ENCODE data around the gene RPL13A. TPM values are rescaled to one million over a fixed set of nuclear protein-coding genes. Genes with fewer than 3 reads are reported as not detected.
"Not testable (repeated sequence)": the region's sequence is repeated elsewhere in the genome, so short reads cannot be mapped to it uniquely, and the experiment has no call there.

Gene RPL13A
- total RNA-seq, 2 experiments from 2014 or later: 1,992 to 2,019 TPM

- ATAC-seq; H3K9me3 Mint-ChIP-seq (ENCODE audit: insufficient read depth); POLR2A ChIA-PET; DNase-seq: not testable (repeated sequence)
- peaks cover 28% of the 10 kb centered on the region for H3K36me3 Mint-ChIP-seq (ENCODE audit: low read depth)
- peak overlapping the region; percentile 78 for H3K4me3 Mint-ChIP-seq
- H3K27ac Mint-ChIP-seq: peak overlapping the region; percentile 84
- H3K4me1 Mint-ChIP-seq (ENCODE audit: low read depth): peaks cover 64% of the 10 kb centered on the region
- CTCF ChIA-PET: interaction anchor here (0.6 to 4.4 kb wide), 7 partner anchors 9 to 176 kb away, joined by 3 to 40 read pairs (median 5); partner anchors contain the start of genes ALDH16A1 and FLT3LG
- H3K27me3 Mint-ChIP-seq (ENCODE audit: low read depth): peaks cover 33% of the 10 kb centered on the region
These were observed 43.2 kb upstream of the RPL13A start for GRCh38 chr19:49444100-49444700.

GRCh38 chr19:49445997-49446396 is 41.4 kb upstream of the RPL13A start:
- no peaks in the 10 kb centered on the region for H3K9me3 Mint-ChIP-seq (ENCODE audit: insufficient read depth)
- CTCF ChIA-PET: interaction anchor here (1.3 to 3.8 kb wide), 4 partner anchors 23 to 55 kb away, joined by 3 to 13 read pairs (median 6); partner anchors contain the start of gene FLT3LG
- no peak overlapping the region for H3K27ac Mint-ChIP-seq
- peaks cover 15% of the 10 kb centered on the region for H3K27me3 Mint-ChIP-seq (ENCODE audit: low read depth)
- no peak overlapping the region for H3K4me3 Mint-ChIP-seq
- H3K4me1 Mint-ChIP-seq (ENCODE audit: low read depth): peaks cover 76% of the 10 kb centered on the region
- no peak for ATAC-seq
- peaks cover 42% of the 10 kb centered on the region for H3K36me3 Mint-ChIP-seq (ENCODE audit: low read depth)
- POLR2A ChIA-PET: interaction anchor here (0.6 kb wide), 1 partner anchor 174 kb away, joined by 3 read pairs; no protein-coding TSS in a partner anchor
- DNase-seq: no peak

GRCh38 chr19:49447485-49448431 is 39.6 kb upstream of the RPL13A start:
- Mint-ChIP-seq H3K27me3 (ENCODE audit: low read depth) (peaks cover under 1% of the 10 kb centered on the region), H3K4me1 (ENCODE audit: low read depth) (peaks cover 70% of the 10 kb centered on the region), H3K27ac (no peak overlapping the region), H3K9me3 (ENCODE audit: insufficient read depth) (no peaks in the 10 kb centered on the region), H3K36me3 (ENCODE audit: low read depth) (peaks cover 50% of the 10 kb centered on the region), H3K4me3 (no peak overlapping the region)
- POLR2A ChIA-PET: interaction anchor here (0.8 to 1.9 kb wide), 2 partner anchors 23 to 29 kb away, joined by 3 to 5 read pairs; no protein-coding TSS in a partner anchor
- ATAC-seq (no peak), DNase-seq (no peak)
- CTCF ChIA-PET: interaction anchor here (1.1 to 3.8 kb wide), 2 partner anchors 28 to 57 kb away, joined by 3 to 13 read pairs; no protein-coding TSS in a partner anchor

GRCh38 chr19:49448432-49448786 is 39.0 kb upstream of the RPL13A start:
- CTCF ChIA-PET: interaction anchor here (1.1 to 3.8 kb wide), 2 partner anchors 28 to 57 kb away, joined by 3 to 13 read pairs; no protein-coding TSS in a partner anchor
- Mint-ChIP-seq H3K36me3 (ENCODE audit: low read depth) (peaks cover 50% of the 10 kb centered on the region), H3K27ac (no peak overlapping the region), H3K9me3 (ENCODE audit: insufficient read depth) (no peaks in the 10 kb centered on the region), H3K4me1 (ENCODE audit: low read depth) (peaks cover 67% of the 10 kb centered on the region), H3K27me3 (ENCODE audit: low read depth) (no peaks in the 10 kb centered on the region), H3K4me3 (no peak overlapping the region)
- POLR2A ChIA-PET: interaction anchor here (0.8 kb wide), 1 partner anchor 28 kb away, joined by 3 read pairs; no protein-coding TSS in a partner anchor
- DNase-seq (no peak), ATAC-seq (no peak)

GRCh38 chr19:49450405-49450804 is 37.0 kb upstream of the RPL13A start:
- H3K27me3 Mint-ChIP-seq (ENCODE audit: low read depth): no peaks in the 10 kb centered on the region
- peaks cover 50% of the 10 kb centered on the region for H3K36me3 Mint-ChIP-seq (ENCODE audit: low read depth)
- CTCF ChIA-PET: interaction anchor here (1.0 to 8.6 kb wide), 3 partner anchors 21 to 183 kb away, joined by 3 to 114 read pairs (median 3); partner anchors contain the start of gene FLT3LG
- peaks cover 64% of the 10 kb centered on the region for H3K4me1 Mint-ChIP-seq (ENCODE audit: low read depth)
- H3K27ac Mint-ChIP-seq: peak overlapping the region; percentile 100
- no peaks in the 10 kb centered on the region for H3K9me3 Mint-ChIP-seq (ENCODE audit: insufficient read depth)
- H3K4me3 Mint-ChIP-seq: peak overlapping the region; percentile 93
- DNase-seq (no peak), ATAC-seq (no peak)
- POLR2A ChIA-PET: interaction anchor here (1.4 to 5.0 kb wide), 2 partner anchors 20 to 23 kb away, joined by 3 to 62 read pairs; no protein-coding TSS in a partner anchor

GRCh38 chr19:49451430-49452181 is 35.8 kb upstream of the RPL13A start, which contains the start of gene PIH1D1:
PIH1D1 (minus strand) TSS chr19:49451814; CDS start chr19:49451574, 240 bp downstream.
- ATAC-seq: peak; percentile 67
- Mint-ChIP-seq H3K4me3 (peak within 1 kb of the TSS; percentile 93), H3K9me3 (ENCODE audit: insufficient read depth) (no peaks in the 10 kb centered on the region), H3K27me3 (ENCODE audit: low read depth) (no peaks in the 10 kb centered on the region), H3K4me1 (ENCODE audit: low read depth) (peaks cover 62% of the 10 kb centered on the region), H3K27ac (peak within 1 kb of the TSS; percentile 100), H3K36me3 (ENCODE audit: low read depth) (peaks cover 47% of the 10 kb centered on the region)
- CTCF ChIA-PET: interaction anchor here (0.6 to 8.6 kb wide), 10 partner anchors 9 to 738 kb away, joined by 3 to 114 read pairs (median 6); partner anchors contain the start of genes FLT3LG and RUVBL2
- DNase-seq: peak; percentile 99
- POLR2A ChIA-PET: interaction anchor here (0.7 to 5.0 kb wide), 12 partner anchors 9 to 57 kb away, joined by 3 to 62 read pairs (median 4); partner anchors contain the start of genes FLT3LG, RPL13A and RPS11

- Mint-ChIP-seq H3K36me3 (ENCODE audit: low read depth) (peaks cover 39% of the 10 kb centered on the region), H3K4me3 (peak within 1 kb of the TSS; percentile 93), H3K4me1 (ENCODE audit: low read depth) (peaks cover 50% of the 10 kb centered on the region), H3K9me3 (ENCODE audit: insufficient read depth) (no peaks in the 10 kb centered on the region), H3K27ac (peak within 1 kb of the TSS; percentile 100), H3K27me3 (ENCODE audit: low read depth) (no peaks in the 10 kb centered on the region)
- DNase-seq (peak; percentile 99), ATAC-seq (peak; percentile 92)
- POLR2A ChIA-PET: interaction anchor here (0.9 to 5.0 kb wide), 9 partner anchors 11 to 125 kb away, joined by 3 to 62 read pairs (median 5); partner anchors contain the start of genes FLT3LG and RPL13A
- CTCF ChIA-PET: interaction anchor here (0.6 to 8.6 kb wide), 8 partner anchors 9 to 460 kb away, joined by 3 to 114 read pairs (median 4); partner anchors contain the start of genes FLT3LG and RUVBL2
These were observed 34.2 kb upstream of the RPL13A start, which contains the start of gene ALDH16A1 for GRCh38 chr19:49453013-49453756. ALDH16A1 (plus strand) TSS chr19:49453225; CDS start chr19:49453332, 107 bp downstream.

- peak; percentile 4 for ATAC-seq
- POLR2A ChIA-PET: interaction anchor here (0.9 to 5.0 kb wide), 10 partner anchors 11 to 126 kb away, joined by 3 to 62 read pairs (median 5); partner anchors contain the start of genes FLT3LG and RPL13A
These were observed 33.6 kb upstream of the RPL13A start for GRCh38 chr19:49453757-49454240.

GRCh38 chr19:49455773-49456172 is 31.6 kb upstream of the RPL13A start:
- Mint-ChIP-seq H3K36me3 (ENCODE audit: low read depth) (peaks cover 22% of the 10 kb centered on the region), H3K27ac (peak overlapping the region; percentile 10), H3K27me3 (ENCODE audit: low read depth) (no peaks in the 10 kb centered on the region), H3K9me3 (ENCODE audit: insufficient read depth) (no peaks in the 10 kb centered on the region), H3K4me3 (no peak overlapping the region), H3K4me1 (ENCODE audit: low read depth) (peaks cover 27% of the 10 kb centered on the region)
- CTCF ChIA-PET: interaction anchor here (1.1 to 8.6 kb wide), 2 partner anchors 15 to 21 kb away, joined by 3 to 114 read pairs; partner anchors contain the start of gene FLT3LG
- DNase-seq (no peak), ATAC-seq (no peak)
- POLR2A ChIA-PET: interaction anchor here (1.0 kb wide), 1 partner anchor 14 kb away, joined by 3 read pairs; no protein-coding TSS in a partner anchor

More at GRCh38 chr19:49453757-49454240, 33.6 kb upstream of the RPL13A start:
- Mint-ChIP-seq H3K4me3 (peak overlapping the region; percentile 93), H3K4me1 (ENCODE audit: low read depth) (peaks cover 44% of the 10 kb centered on the region), H3K36me3 (ENCODE audit: low read depth) (peaks cover 33% of the 10 kb centered on the region), H3K9me3 (ENCODE audit: insufficient read depth) (no peaks in the 10 kb centered on the region), H3K27me3 (ENCODE audit: low read depth) (no peaks in the 10 kb centered on the region), H3K27ac (peak overlapping the region; percentile 100)
- CTCF ChIA-PET: interaction anchor here (1.0 to 8.6 kb wide), 6 partner anchors 9 to 93 kb away, joined by 3 to 114 read pairs (median 5); partner anchors contain the start of gene FLT3LG
- no peak for DNase-seq
